Stomach (tissue), 4 donors: ENCODE data around the gene ABHD12B.
"Not testable (repeated sequence)": the region's sequence is repeated elsewhere in the genome, so short reads cannot be mapped to it uniquely, and the experiment has no call there.

Source experiments
- CTCF ChIP-seq, 7 experiments: fragments of 450-650 bp in 4 of 7; fragments of 200-600 bp in 3 of 7; sonication (generic) in 3 of 7; IDR thresholded peaks; one replicate each; pipeline ENCODE4 v1.5.1; 2016 to 2019; ENCODE audit warnings: antibody characterized with exemption in 7 of 7, control low read depth in 2 of 7, mild to moderate bottlenecking in 1 of 7
- EP300 ChIP-seq: sonication (generic); formaldehyde crosslinking; IDR thresholded peaks from one replicate; pipeline ENCODE4 v1.6.1; 2017; ENCODE audit warnings: antibody characterized with exemption
- POLR2A ChIP-seq, 4 donors: fragments of 450-650 bp; IDR thresholded peaks; one replicate each; pipeline ENCODE4 v1.6.1; 2016; ENCODE audit warnings: antibody characterized with exemption in 4 of 4, control low read depth in 2 of 4, mild to moderate bottlenecking in 1 of 4, moderate library complexity in 1 of 4
- POLR2AphosphoS5 ChIP-seq, 3 donors: sonication (generic); formaldehyde crosslinking; IDR thresholded peaks; one replicate each; pipeline ENCODE4 v1.6.1; 2016; ENCODE audit warnings: antibody characterized with exemption in 3 of 3

GRCh38 chr14:50896421-50896820, 24.6 kb downstream of the ABHD12B start:
- not testable (repeated sequence) for TF ChIP-seq POLR2A (IDR thresholded peaks at IDR 0.05); CTCF (IDR thresholded peaks at IDR 0.05); EP300; POLR2AphosphoS5 (IDR thresholded peaks at IDR 0.05)
